Ishikawa (cell line): ENCODE results near the gene IRAK1.
A peak's percentile ranks its signal among the peaks of the same experiment; 100 is the strongest.

Experiments used
- CEBPB ChIP-seq: IDR thresholded peaks from 2 replicates; pipeline ENCODE4 v1.6.1; 2012
- CREB1 ChIP-seq: IDR thresholded peaks from 2 replicates; pipeline ENCODE4 v1.6.1; 2012; ENCODE audit warnings: low read depth
- EGR1 ChIP-seq: IDR thresholded peaks from 2 replicates; pipeline ENCODE4 v1.6.1; 2012
- EP300 ChIP-seq: IDR thresholded peaks from 2 replicates; pipeline ENCODE4 v1.6.1; 2012; ENCODE audit warnings: borderline replicate concordance
- FOXM1 ChIP-seq: IDR thresholded peaks from 2 replicates; pipeline ENCODE4 v1.6.1; 2012; ENCODE audit warnings: low read depth, borderline replicate concordance
- NFIC ChIP-seq: IDR thresholded peaks from 2 replicates; pipeline ENCODE4 v1.6.1; 2012
- RAD21 ChIP-seq: IDR thresholded peaks from 2 replicates; pipeline ENCODE4 v1.6.1; 2012; ENCODE audit warnings: low read depth
- TAF1 ChIP-seq: IDR thresholded peaks from 2 replicates; pipeline ENCODE4 v1.6.1; 2012; ENCODE audit warnings: low read depth, mild to moderate bottlenecking
- TCF12 ChIP-seq: IDR thresholded peaks from 2 replicates; pipeline ENCODE4 v1.6.1; 2012; ENCODE audit warnings: low read depth
- TEAD4 ChIP-seq: IDR thresholded peaks from 2 replicates; pipeline ENCODE4 v1.6.1; 2012
- YY1 ChIP-seq: IDR thresholded peaks from 2 replicates; pipeline ENCODE4 v1.6.1; 2012; ENCODE audit warnings: low read depth
- ZBTB7A ChIP-seq: IDR thresholded peaks from 2 replicates; pipeline ENCODE4 v1.6.1; 2012; ENCODE audit warnings: low read depth
- TF ChIP-seq, protein P1 (sequence below): IDR thresholded peaks from 2 replicates; pipeline ENCODE4 v1.6.1; 2012
- TF ChIP-seq, protein P2 (sequence below): IDR thresholded peaks from 2 replicates; pipeline ENCODE4 v1.6.1; 2012
- TF ChIP-seq, protein P3 (sequence below): IDR thresholded peaks from 2 replicates; pipeline ENCODE4 v1.6.1; 2012; ENCODE audit warnings: low read depth, mild to moderate bottlenecking

The IRAK1 gene

DNA sequence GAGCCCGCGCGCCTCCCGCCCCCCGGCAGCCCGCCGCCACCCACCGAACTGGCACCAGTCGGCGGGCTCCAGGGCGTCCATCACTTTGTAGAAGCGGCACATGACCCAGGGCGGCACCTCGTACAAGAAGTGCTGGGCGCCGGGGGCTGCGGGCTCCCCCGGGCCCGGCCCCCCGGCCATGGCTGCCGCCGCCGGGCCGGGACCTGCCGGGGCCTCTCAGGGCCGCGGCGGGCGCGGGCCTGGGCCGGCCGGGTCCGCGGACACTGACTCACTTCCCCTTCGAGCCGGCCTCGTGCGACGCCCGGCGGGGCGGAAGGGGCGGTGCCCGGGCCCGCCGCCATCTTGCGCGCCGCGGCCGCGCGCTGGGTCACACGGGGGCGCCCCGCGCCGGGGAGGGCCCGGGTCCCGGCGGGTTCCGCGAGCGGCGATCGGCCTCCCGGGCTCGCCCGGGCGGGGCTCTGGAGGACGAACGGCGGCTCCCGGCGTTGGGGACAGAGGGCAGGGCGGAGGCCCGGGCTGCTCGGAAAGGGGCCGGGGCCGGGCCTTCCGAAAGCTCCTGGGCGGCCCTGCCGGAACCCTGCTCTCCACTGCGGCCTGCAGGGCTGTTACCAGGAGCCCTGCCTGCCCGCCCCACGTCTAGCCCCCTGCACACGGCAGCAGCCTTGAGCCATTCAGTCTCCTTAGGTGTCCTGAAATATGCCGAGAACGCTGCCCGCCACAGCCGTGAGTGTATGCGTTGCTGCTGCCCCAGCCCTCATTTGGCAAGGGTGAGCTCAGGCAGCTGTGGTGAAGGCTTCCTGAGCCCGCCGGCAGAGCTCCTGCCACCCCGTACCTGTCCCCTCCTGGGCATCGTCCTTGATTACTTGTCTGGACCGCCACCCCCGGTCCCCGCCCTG is at the start of gene IRAK1:
IRAK1 (minus strand) TSS at position 270 of the 896 bp plus-strand sequence; CDS start at position 180, 90 bp downstream.
- TF ChIP-seq EP300 (no peak), YY1 (peak; percentile 74), TAF1 (no peak; the same call in 1 of the 2 replicates)
- TF ChIP-seq, protein P1, sequence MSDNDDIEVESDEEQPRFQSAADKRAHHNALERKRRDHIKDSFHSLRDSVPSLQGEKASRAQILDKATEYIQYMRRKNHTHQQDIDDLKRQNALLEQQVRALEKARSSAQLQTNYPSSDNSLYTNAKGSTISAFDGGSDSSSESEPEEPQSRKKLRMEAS, result peak; percentile 24; the same call in 1 of the 2 replicates

DNA sequence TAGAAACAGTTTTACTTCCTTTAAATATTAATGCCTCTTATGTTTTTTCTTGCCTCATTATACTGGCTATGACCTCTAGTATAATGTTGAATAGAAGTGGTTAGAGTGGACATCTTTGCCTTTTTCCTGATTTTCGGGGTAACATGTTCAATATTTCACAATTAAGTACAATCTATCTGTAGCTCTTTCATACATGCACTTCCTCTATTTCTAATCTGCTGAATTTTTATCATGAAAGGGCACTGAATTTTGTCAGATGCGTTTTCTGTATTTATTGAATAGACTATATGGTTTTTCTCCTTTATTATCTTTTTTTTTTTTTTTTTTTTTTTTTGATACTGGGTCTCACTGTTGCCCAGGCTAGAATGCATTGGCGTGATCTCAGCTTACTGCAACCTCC is 48.9 kb upstream of the IRAK1 start:
- TF ChIP-seq EP300, result no peak
- TF ChIP-seq ZBTB7A, result no peak
- no peak for TF ChIP-seq YY1
- no peak for TF ChIP-seq NFIC
- TF ChIP-seq TEAD4, result no peak
- TF ChIP-seq TAF1, result no peak
- TF ChIP-seq EGR1, result no peak
- no peak for TF ChIP-seq CREB1
- TF ChIP-seq, protein P1, result no peak
- no peak for TF ChIP-seq CEBPB
- no peak for TF ChIP-seq TCF12
- TF ChIP-seq, protein P2, sequence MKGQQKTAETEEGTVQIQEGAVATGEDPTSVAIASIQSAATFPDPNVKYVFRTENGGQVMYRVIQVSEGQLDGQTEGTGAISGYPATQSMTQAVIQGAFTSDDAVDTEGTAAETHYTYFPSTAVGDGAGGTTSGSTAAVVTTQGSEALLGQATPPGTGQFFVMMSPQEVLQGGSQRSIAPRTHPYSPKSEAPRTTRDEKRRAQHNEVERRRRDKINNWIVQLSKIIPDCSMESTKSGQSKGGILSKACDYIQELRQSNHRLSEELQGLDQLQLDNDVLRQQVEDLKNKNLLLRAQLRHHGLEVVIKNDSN, result no peak
- TF ChIP-seq, protein P3, sequence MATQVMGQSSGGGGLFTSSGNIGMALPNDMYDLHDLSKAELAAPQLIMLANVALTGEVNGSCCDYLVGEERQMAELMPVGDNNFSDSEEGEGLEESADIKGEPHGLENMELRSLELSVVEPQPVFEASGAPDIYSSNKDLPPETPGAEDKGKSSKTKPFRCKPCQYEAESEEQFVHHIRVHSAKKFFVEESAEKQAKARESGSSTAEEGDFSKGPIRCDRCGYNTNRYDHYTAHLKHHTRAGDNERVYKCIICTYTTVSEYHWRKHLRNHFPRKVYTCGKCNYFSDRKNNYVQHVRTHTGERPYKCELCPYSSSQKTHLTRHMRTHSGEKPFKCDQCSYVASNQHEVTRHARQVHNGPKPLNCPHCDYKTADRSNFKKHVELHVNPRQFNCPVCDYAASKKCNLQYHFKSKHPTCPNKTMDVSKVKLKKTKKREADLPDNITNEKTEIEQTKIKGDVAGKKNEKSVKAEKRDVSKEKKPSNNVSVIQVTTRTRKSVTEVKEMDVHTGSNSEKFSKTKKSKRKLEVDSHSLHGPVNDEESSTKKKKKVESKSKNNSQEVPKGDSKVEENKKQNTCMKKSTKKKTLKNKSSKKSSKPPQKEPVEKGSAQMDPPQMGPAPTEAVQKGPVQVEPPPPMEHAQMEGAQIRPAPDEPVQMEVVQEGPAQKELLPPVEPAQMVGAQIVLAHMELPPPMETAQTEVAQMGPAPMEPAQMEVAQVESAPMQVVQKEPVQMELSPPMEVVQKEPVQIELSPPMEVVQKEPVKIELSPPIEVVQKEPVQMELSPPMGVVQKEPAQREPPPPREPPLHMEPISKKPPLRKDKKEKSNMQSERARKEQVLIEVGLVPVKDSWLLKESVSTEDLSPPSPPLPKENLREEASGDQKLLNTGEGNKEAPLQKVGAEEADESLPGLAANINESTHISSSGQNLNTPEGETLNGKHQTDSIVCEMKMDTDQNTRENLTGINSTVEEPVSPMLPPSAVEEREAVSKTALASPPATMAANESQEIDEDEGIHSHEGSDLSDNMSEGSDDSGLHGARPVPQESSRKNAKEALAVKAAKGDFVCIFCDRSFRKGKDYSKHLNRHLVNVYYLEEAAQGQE, result no peak
- TF ChIP-seq FOXM1, result no peak
- no peak for TF ChIP-seq RAD21

DNA sequence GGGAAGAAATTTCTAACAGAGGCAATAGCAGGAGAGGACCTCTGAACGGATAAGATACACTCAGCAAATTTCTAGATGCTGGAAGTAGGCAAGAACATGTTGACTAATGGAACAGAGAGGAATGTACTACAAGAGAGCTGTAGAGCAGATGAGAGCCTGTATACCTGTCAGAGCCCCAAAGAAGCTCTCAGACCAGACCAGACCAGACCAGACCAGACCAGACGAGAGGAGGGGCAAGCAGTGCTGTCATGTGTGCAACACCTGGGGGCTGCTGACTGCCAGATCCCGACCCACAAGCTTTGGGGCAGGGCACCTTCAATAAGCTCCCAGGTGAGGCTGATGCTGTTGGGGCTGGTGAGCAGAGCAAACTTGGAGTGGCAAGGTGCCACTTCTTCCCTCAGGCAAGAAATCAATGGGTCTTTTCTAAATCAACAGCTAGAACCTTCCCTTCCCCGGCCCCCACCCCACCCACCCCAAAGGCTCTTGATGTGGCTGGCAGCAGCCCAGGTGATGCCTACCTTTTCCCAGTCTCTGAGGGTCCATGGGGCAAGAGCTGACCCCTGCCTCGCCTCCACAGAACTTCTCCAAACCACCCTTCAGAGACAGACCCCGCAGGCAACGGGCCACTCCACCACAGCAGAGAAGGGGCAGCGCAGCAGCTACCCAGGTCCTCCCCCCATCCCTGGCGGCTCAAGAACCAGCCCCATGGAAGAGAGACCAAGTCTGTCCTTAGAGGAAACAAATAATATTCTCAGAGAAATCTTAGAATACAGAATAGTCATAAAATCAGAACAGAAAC is 45.1 kb upstream of the IRAK1 start:
- TF ChIP-seq ZBTB7A (no peak), EGR1 (no peak), NFIC (no peak), TEAD4 (no peak), CEBPB (no peak)
- TF ChIP-seq, protein P1, result no peak

DNA sequence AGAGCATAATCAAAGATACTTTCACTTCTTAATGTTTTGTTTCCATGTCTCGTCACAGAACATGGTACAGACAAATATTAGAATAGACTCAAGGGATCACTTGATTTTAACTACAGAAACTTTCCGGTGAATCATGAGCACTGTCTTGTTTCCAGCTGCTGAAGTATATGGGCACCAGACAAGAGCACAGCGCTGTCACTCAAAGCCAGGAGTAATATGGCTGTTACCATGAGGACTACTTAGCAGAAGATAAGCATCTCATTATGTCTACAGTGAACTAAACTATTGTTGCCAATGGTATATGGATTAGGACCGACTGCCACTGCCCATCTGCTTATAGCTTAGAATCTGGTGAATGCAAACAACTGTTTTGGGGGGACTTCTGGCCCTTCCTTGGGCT is 43.5 kb upstream of the IRAK1 start:
- no peak for TF ChIP-seq YY1
- TF ChIP-seq TEAD4, result no peak

DNA sequence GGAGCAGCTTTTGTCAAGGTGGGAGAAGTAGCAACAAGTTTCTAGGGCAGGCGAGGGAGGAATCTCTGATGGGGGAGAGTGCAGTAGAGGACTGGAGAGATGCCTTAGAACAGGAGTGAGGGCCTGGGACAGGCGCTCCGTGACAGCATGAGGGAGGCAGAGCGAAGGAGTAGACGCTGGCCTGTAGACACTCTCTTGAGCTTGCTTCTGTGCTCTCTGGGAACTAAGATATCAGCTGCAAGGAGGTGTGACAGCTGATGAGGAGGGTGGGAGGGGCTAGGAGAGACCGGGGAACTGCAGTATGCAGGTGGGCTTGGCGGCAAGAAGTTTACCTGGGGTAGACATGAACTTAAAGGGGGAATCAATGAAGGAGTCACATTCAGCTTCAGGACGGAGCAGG is 42.1 kb upstream of the IRAK1 start:
- no peak for TF ChIP-seq CEBPB
- TF ChIP-seq TEAD4, result no peak
- no peak for TF ChIP-seq ZBTB7A
- no peak for TF ChIP-seq FOXM1
- TF ChIP-seq, protein P3, result no peak

DNA sequence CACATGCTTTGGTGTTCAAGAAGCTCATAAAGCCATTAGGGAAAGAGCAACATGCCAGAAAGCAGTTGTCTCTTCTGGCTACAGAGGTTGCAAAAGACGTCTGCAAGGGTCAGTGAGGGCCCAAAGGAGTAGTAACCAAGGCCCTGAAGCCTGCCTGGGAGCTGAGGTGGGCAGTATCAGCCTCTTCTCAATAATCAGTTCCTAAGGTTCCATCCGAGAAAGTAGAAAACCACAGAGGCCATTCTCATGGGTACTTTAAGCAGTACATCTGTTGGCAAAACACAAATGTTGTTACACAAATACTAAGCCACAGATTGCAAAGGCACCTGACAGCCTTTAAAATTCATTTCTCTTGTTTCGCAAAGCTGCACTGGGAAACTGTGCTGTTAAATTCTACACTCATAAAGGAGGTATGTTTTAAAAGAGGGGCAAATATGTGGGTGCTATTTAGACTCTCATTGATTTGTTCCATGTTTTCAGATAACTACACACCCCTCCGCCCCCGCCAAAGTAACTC is 40.1 kb upstream of the IRAK1 start:
- TF ChIP-seq, protein P2, result no peak
- TF ChIP-seq ZBTB7A (no peak), FOXM1 (no peak)
